NCI-H345 (cell line): ENCODE measurements around the gene CBX3.
"Not testable (repeated sequence)": the region's sequence is repeated elsewhere in the genome, so short reads cannot be mapped to it uniquely, and the experiment has no call there.

ENCODE experiments used
- DNase-seq: peaks from one replicate; lab custom pipeline; 2025; lab: John Stamatoyannopoulos, UW

The CBX3 gene

DNA sequence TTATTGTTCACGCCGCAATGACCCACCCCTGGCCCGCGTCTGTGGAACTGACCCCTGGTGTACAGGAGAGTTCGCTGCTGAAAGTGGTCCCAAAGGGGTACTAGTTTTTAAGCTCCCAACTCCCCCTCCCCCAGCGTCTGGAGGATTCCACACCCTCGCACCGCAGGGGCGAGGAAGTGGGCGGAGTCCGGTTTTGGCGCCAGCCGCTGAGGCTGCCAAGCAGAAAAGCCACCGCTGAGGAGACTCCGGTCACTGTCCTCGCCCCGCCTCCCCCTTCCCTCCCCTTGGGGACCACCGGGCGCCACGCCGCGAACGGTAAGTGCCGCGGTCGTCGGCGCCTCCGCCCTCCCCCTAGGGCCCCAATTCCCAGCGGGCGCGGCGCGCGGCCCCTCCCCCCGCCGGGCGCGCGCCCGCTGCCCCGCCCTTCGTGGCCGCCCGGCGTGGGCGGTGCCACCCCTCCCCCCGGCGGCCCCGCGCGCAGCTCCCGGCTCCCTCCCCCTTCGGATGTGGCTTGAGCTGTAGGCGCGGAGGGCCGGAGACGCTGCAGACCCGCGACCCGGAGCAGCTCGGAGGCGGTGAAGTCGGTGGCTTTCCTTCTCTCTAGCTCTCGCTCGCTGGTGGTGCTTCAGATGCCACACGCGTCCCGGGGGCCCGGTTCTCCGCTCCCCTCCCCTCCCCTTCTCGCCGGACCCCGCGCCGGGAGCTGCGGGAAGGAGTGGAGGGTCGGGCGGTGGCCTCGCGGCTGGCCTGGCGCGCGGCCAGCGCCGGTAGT, at the start of gene CBX3:
TSS of gene CBX3 (plus strand) at position 499 of the 772 bp plus-strand sequence. CDS start 1,254 bp downstream, outside the sequence.
- DNase-seq = peak; percentile 93

DNA sequence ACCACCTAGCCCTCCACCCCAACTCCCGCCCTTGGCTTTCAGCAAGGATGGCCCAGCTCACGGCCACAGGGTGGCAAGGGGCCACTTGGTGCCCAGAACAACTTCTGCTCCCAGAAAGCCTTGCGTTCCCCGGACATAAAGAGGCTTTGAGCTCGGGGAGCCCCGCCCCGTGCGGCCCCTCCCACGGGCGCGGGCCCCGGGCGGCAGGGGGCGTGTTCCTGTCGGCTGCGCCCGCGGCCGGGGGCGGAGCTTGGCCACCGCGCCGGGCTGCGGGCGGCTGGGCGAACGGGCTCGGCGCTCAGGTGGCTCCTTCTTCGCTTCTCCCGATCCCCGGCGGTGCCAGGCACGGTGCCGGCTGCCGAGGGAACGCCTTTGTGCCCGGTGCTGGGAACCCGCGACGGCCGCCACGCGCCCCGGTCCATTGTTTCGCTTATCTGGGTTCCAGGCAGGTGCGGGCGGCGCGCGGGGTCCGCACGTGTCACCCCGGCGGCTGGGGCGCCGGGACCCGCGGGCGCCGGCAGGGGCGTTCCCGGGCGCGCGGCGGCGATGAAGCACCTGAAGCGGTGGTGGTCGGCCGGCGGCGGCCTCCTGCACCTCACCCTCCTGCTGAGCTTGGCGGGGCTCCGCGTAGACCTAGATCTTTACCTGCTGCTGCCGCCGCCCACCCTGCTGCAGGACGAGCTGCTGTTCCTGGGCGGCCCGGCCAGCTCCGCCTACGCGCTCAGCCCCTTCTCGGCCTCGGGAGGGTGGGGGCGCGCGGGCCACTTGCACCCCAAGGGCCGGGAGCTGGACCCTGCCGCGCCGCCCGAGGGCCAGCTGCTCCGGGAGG, 49.4 kb upstream of the CBX3 start, which contains the start of gene NFE2L3:
TSS of gene NFE2L3 (plus strand) at position 246 of the 829 bp plus-strand sequence. CDS start at position 547, 301 bp downstream.
- DNase-seq = peak; percentile 86

DNA sequence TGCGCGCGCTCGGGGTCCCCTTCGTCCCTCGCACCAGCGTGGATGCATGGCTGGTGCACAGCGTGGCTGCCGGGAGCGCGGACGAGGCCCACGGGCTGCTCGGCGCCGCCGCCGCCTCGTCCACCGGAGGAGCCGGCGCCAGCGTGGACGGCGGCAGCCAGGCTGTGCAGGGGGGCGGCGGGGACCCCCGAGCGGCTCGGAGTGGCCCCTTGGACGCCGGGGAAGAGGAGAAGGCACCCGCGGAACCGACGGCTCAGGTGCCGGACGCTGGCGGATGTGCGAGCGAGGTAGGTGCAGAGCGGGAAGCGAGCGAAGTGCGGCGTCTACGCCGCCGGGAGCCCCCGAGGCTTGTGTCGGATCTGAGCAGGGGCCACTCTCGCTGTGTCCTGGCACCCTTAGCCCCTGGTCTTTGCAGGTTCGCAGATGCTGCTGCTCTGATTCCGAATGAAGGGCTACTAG, 48.7 kb upstream of the CBX3 start:
- not testable (repeated sequence) for DNase-seq

DNA sequence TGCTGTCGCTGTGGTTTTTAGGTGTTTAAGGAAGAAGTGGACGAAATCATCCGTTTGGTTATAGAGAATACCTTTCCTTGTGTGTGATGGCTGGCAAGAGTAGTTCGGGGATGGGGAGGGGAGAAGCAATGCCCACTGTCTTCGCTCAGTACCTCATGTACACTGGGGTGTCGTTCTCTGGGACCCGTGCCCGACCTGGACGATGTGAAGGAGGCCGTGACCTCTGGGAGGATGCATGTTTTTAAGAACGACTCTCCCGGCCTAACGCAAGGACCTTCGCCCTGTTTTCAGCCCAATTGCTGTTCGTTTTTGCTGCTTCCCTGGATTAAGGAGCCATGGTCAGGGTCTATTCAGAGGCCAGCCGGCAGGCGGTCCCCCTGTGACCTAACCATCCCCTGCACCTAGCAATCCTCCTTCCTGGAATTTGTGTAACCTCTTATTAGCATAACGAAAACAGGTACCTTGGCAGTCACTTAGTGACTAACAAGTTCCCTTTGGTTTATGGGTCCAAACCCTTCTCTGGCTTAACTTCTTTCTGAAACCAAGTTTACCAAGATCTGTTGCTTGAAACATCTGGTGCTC, 48.2 kb upstream of the CBX3 start:
- no peak for DNase-seq

DNA sequence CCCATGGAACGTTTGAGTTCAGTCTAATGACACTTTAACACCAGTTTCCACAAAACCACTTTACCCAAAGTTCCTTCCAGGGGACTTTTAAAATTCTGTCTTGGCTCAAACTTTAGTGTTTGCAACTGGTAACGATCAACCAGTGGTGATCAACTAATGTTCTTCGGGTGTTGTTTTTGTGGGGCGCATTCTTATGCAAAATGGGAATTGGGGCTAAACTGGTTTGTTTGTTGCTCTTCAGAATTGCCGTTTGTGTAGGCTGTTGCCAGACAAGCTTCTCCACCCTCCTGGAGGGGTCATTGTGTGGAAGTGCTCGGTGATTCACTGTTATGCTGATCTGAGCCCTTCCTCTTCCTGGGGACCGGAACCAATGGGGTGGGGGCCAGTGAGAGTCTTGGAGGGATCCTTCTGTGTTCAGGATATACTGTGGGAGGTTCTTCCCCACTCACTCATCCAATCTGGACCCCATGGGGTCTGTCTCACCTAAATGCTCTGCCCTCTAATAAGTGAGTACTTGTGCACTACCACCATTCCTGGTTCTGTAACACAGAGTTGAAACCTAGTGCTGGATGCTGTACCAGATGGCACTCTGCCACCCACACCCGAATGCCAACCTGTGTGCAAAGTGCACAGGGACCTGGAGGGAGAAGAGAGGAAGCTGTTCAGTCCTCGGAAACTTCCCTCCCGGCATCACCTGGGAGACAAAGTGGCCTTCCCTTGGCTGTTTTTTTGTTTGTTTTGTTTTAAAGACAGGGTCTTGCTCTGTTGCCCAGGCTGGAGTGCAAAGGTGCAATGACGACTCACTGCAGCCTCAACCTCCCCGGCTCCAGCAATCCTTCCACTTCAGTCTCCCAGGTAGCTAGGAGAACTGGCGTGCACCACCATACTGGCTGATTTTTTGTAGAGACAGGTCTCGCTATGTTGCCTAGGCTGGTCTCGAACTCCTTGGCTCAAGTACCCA, 47.4 kb upstream of the CBX3 start:
- no peak for DNase-seq

DNA sequence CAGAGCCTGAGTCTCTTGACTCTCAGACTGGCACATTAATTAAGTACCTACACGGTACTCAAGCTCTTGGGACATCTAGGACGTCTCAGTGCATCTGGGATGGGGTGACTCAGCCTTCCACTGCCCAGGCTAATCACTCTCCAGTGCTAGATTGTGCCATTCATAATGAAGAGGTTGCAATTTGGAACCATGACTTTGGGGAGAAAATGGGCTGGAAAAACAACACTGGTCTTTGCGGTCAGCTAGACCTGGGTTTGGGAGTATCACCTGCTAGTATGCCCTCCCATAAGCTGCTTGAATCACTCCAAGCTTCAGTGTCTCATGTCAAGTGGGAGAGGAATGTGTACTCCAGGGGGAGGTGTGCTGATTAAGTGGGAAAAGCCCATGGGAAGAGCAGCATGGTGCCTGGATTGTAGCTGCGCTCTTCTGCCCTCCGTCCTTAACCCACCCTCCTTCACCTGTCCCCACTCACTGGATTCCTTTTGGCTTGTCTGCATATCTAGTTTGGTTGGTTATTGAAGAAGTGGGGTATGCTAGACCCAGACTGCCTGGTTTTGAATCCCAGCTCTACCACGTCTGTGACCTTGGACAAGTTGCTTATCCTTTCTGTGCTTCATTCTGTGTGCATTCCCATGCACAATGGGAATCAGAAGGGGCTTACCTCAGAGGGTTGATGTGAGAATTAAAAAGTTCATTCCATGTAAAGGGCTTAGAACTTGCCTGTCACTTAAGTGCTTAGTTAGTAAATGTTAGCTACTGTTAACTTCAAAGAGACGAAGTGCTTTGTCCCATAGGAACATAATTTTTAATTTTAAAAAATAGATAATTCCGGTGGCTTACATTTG, 45.8 kb upstream of the CBX3 start:
- DNase-seq = no peak

DNA sequence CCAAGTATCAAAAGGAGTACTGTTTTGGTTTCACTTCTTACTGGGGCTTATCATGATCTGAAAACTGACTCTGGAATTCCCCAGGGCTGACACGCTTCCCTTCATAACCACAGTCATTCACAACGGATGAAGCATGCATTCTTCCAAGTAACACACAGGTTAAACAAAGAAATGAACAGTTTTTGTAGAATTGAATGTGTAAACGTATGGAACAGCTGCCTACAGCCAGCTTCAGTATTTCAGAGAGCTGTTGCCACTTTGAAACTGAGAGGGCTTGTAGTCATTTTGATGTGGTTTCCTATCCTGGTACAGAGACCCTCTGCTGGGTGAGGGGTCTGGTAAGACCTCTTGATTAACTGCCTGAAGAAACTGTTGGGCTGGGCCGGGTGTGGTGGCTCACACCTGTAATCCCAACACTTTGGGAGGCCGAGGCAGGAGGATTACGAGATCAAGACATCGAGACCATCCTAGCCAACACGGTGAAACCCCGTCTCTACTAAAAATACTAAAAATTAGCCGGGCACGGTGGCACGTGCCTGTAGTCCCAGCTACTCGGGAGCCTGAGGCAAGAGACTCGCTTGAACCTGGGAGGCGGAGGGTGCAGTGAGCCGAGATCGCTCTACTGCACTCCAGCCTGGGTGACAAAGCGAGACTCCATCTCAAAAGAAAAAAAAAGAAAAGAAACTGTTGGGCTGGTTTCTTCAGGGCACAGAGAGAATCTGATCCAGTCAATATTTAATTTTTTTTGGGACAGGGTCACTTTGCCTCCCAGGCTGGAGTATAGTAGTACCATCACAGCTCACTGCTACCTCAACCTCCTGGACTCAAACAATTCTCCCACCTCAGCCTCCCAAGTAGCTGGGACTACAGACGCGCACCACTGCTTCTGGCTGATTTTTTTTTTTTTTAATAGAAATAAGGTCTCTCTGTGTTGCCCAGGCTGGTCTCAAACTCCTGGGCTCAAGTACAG, 44.8 kb upstream of the CBX3 start:
- no peak for DNase-seq

DNA sequence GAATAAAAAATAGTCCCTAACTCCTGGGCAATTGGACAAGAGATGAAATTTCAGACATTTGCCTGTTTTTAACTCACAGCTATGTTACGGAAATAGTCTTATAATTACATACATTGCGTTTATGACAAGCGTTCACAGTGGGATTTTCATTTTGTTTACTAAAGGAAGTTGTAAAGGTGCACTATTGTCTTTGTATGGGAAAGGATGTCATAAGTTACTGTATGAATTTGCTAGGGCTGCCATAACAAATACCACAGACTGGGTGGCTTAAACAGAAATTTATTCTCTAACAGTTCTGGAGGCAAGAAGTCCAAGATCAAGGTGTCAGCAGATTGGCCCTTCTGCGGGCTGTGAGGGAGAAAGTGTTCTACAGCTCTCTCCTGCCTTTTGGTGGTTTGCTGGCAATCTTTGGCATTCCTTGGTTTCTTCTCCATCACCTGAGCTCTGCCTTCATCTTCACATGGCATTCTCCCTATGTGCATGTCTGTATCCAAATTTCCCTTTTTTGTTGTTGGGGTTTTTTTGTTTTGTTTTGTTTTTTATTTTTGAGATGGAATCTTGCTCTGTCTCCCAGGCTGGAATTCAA, 43.9 kb upstream of the CBX3 start:
- no peak for DNase-seq

DNA sequence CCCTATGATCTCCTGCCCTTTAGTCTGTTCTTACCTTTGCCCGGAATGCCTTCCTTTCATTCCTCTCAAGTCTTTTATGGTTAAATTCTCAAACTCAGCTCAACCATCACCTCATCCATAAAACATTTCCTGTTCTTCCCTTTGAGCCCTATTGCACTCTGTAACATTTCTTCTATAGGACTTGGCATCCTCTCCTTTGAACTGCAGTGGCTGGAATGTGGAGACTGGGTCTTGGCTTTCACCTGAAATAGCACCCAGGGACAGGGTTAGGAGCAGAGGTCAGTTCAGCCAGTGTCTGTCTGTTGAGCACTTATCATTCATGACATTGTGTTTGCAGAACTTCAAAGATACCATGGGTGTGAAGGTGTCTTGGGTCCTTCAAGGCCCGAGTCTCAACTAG, 42.3 kb upstream of the CBX3 start:
- DNase-seq = no peak

DNA sequence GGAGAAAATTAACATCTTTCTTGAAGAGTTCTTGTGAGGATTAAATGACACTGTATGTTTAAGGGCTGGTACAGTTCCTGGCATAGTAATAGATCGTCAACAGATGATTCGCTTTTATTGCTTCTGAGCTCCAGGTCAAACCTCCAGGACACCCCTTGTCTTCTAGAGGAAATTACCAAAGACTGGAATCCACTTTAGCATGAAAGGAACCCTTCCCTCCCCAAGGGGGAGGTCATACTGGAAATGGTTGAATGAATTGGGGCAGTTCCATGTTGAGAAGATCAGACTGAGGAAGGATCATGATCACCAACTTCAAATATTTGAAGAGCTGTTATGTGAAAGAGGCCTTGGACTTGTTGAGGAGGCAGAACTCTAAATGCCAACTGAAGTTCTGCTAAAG, 40.6 kb upstream of the CBX3 start:
- no peak for DNase-seq

DNA sequence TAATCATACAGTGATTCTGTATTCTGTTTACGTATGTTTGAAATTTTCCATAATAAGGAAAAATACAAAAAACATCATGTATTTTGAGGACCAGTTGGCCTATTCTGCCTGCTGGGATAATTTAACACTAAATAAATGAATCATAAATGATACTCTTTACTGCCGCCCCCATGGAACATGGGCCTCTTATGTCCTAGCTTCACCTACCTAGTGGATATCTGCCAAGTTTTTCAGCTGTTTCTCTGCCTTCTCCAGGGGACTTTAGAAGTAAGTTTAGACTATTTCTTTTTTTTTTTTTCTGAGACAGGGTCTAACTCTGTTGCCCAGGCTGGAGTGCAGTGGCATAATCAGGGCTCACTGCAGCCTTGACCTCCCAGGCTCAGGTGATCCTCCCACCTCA, 39.1 kb upstream of the CBX3 start:
- DNase-seq = no peak

DNA sequence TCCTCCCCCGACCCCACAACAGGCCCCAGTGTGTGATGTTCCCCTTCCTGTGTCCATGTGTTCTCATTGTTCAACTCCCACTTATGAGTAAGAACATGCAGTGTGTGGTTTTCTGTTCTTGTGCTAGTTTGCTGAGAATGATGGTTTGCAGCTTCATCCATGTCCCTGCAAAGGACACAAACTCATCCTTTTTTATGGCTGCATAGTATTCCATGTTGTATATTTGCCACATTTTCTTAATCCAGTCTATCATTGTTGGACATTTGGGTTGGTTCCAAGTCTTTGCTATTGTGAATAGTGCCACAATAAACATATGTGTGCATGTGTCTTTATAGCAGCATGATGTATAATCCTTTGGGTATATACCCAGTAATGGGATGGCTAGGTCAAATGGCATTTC, 37.7 kb upstream of the CBX3 start:
- DNase-seq = not testable (repeated sequence)

DNA sequence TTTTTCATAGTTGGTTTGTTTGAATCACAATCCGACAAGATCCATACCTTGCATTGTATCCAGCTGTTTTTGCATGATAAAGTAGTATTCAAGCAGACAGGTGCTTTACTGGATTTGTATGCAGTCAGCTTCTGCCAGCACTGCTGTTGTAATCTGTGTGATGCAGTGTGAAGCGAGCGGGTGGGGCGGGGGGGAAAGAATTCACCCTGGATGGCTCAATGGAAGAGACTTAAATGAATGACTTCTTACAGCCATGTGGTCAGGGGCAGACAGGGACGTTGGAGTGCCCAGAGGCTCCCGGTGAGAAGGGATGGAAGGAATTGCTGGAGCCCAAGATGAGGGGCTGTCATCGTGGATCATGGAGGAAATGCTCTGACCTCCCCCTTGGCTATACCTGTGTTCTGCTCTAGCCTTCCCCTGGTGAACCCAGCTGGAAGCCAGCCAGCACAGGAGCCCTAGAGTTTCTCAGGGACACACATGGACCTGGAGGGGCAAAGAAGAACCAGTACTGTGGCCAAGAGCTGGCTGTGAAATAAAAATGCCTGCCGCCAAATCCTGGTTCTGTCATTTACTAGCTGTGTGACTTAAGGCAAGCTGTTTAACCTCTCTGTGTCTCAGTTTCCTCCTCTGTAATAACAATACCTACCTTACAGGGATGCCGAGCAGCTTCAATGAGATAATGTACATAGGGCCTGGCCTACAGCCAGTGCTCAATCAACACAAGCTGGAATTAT, 35.4 kb upstream of the CBX3 start:
- no peak for DNase-seq

DNA sequence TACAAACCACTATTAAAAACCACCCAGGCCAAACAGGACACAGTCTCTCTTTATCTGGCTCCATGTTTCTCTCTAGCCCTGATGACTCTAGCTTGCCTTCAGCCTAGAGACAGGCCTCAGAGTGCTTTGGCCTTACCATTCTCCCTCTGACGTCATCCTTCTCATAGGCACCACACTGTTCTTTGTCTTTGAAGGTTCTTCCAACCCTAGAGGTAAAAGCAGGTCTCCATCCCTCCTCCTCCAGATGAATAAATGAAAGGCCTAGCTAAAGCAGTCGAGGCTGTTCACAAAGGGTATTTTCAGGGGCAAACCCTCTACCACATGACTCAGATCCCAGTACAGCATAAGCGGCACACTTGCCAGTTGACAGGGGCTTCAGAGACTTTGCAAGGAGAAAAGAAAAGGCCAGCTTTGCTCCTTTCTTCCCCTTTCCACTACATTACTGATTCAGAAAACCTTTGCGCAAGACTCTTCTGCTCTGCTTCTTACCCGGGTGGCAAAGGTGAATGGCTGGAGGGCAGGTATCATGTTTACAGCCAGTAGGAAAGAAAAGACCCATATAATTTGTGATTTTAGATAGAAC, 34.8 kb upstream of the CBX3 start:
- no peak for DNase-seq

DNA sequence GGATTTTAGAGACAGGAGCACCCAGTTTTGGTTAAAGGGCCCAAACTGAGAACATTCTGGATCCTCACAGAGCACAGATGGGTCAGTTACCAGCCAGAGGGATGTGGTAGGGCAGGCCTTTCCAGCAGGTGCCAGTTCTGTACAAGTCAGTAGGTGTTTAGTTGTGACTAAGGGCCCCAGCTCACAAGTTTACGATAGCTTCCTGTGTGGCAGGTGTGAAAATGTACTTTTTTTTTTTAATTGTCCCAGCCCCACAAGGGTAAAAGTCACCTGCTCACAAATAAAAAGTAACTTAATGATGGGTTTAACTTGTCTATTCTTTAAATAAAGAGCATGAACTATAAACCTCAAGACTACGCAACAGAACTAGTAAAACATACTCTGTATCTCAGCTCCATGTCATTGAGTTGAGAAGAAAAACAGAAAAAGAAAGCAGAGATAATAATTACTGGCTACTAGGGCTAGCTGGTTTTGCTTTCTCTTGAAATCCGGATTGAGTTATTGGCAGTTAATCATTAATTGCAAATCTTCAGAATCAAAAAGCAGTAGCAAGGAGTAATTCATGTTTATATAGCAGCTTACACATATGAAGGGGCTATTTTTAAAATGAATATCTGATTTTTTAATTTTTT, 34.1 kb upstream of the CBX3 start:
- DNase-seq = no peak

DNA sequence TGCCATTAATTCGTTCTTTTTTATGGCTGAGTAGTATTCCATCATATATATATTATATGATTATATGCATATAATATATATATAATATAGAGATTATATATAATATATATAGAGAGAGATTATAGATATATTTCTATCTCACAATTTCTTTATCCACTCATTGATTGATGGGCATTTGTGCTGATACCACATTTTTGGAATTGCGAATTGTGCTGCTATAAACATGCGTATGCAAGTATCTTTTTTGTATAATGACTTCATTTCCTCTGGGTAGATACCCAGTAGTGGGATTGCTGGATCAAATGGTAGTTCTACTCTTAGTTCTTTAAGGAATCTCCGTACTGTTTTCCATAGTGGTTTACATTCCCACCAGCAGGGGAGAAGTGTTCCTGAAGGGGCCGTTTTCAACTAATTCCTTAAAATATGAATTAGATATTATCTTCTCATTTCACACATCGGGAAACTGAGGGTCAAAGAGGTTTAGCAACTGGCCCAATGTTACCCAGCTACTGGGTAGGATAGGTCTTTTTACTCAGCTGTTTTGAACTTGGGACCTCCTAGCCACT, 33.0 kb upstream of the CBX3 start:
- no peak for DNase-seq

DNA sequence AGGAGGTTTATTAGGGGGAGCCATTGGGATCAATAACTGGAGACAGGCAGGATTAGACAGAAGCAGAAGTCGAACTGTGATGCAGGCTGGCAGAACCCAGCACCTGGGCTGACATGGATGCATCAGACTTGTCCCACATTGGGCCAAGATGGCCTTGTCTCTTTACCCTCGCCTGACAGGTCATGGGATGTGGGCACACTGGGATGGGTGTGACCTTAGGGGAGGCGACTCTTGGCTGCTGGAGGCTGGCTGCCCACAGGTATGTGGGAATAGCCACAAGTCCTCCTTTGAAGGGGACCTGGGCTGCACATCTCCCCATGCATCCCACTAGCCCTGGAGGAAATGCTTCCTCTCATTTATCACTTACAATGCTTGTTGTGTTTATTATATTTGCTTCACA, 32.3 kb upstream of the CBX3 start:
- DNase-seq = no peak
